IMR-90 (cell line): ENCODE results near the gene TIAM1. TPM values are rescaled to one million over a fixed set of nuclear protein-coding genes. Genes with fewer than 3 reads are reported as not detected.
A peak's percentile ranks its signal among the peaks of the same experiment; 100 is the strongest.

Experiments
- ATAC-seq: fragments of 200-7000 bp; cut with Tn5 transposase; 2 replicates; pipeline ENCODE4 v1.9.1; 2020; ENCODE audit warnings: low read depth, mild to moderate bottlenecking, moderate library complexity
- BruUV-seq: library from RNA; stranded (reverse); fragments of 400-500 nt; replicated peaks from 2 replicates; lab custom pipeline; 2021; lab: Mats Ljungman, UMichigan
- CTCF ChIA-PET: fragments of 300-600 bp; formaldehyde crosslinking; extraction: SDS; loops from one replicate; lab custom pipeline; 2021; ENCODE audit warnings: antibody characterized with exemption; lab: Yijun Ruan, JAX
- POLR2A ChIA-PET: fragments of 300-600 bp; sonication (Branson Sonifier 250); formaldehyde crosslinking; loops from one replicate; lab custom pipeline; 2022; ENCODE audit warnings: antibody characterized with exemption; ENCODE audit not compliant: unreplicated experiment; lab: Charles Lee
- DNase-seq: peaks from one replicate; pipeline ENCODE4 v3.0.0; 2013
- H2AFZ ChIP-seq: replicated peaks from 2 replicates; pipeline ENCODE3; 2013; ENCODE audit warnings: low read length, mild to moderate bottlenecking; ENCODE audit not compliant: poor library complexity
- H2AK5ac ChIP-seq: 2 replicates; pipeline ENCODE4 v1.6.1; 2013; ENCODE audit warnings: low read depth, low read length, inconsistent platforms
- H2AK9ac ChIP-seq: replicated peaks from 2 replicates; pipeline ENCODE3; 2013; ENCODE audit warnings: mild to moderate bottlenecking, low read depth, low read length, moderate library complexity; ENCODE audit not compliant: poor library complexity
- H2BK120ac ChIP-seq: 2 replicates; pipeline ENCODE4 v1.6.1; 2013; ENCODE audit warnings: low read depth, low read length, inconsistent platforms
- H2BK15ac ChIP-seq: 3 replicates; pipeline ENCODE4 v1.6.1; 2013; ENCODE audit warnings: low read depth, low read length, inconsistent platforms
- H2BK20ac ChIP-seq: 2 replicates; pipeline ENCODE4 v1.6.1; 2013; ENCODE audit warnings: low read depth, mild to moderate bottlenecking, inconsistent platforms, low read length, moderate library complexity
- H2BK5ac ChIP-seq: 2 replicates; pipeline ENCODE4 v1.6.1; 2013; ENCODE audit warnings: mild to moderate bottlenecking, low read depth, low read length, inconsistent platforms; ENCODE audit not compliant: poor library complexity, severe bottlenecking
- H3K14ac ChIP-seq: replicated peaks from 2 replicates; pipeline ENCODE4 v1.6.1; 2013; ENCODE audit warnings: low read depth, low read length, inconsistent platforms
- H3K18ac ChIP-seq: 2 replicates; pipeline ENCODE4 v1.6.1; 2013; ENCODE audit warnings: low read depth, low read length, control low read depth
- H3K23ac ChIP-seq: 2 replicates; pipeline ENCODE4 v1.6.1; 2013; ENCODE audit warnings: low read depth, low read length, inconsistent platforms
- H3K27ac ChIP-seq: 2 replicates; pipeline ENCODE4 v1.5.1; 2013; ENCODE audit warnings: mild to moderate bottlenecking, control low read depth, low read length; ENCODE audit not compliant: insufficient read depth
- H3K27me3 ChIP-seq: 2 replicates; pipeline ENCODE4 v1.6.1; 2013; ENCODE audit warnings: low read length; ENCODE audit not compliant: control insufficient read depth, insufficient read depth
- H3K36me3 ChIP-seq: 2 replicates; pipeline ENCODE4 v1.6.1; 2013; ENCODE audit warnings: low read length, mixed read lengths; ENCODE audit not compliant: control insufficient read depth, insufficient read depth
- H3K4ac ChIP-seq: 2 replicates; pipeline ENCODE4 v1.6.1; 2013; ENCODE audit warnings: low read depth, low read length, inconsistent platforms
- H3K4me1 ChIP-seq: 2 replicates; pipeline ENCODE4 v1.6.1; 2013; ENCODE audit warnings: low read length, mixed read lengths; ENCODE audit not compliant: control insufficient read depth, insufficient read depth
- H3K4me2 ChIP-seq: 2 replicates; pipeline ENCODE4 v1.6.1; 2013; ENCODE audit warnings: low read depth, mild to moderate bottlenecking, control low read depth, low read length, moderate library complexity
- H3K4me3 ChIP-seq: 2 replicates; pipeline ENCODE4 v1.5.1; 2013; ENCODE audit warnings: low read depth, mild to moderate bottlenecking, control low read depth, low read length, moderate library complexity; ENCODE audit not compliant: insufficient read depth
- H3K56ac ChIP-seq: 2 replicates; pipeline ENCODE4 v1.6.1; 2013; ENCODE audit warnings: low read length, inconsistent platforms; ENCODE audit not compliant: insufficient read depth; ENCODE audit errors: extremely low read depth
- H3K79me1 ChIP-seq, 2 experiments: 2 replicates each; pipeline ENCODE4 v1.6.1; 2013; ENCODE audit warnings: low read length in 2 of 2, inconsistent platforms in 1 of 2, low read depth in 1 of 2
- H3K9ac ChIP-seq: 2 replicates; pipeline ENCODE4 v1.6.1; 2013; ENCODE audit warnings: low read depth, low read length, control low read depth
- H3K9me1 ChIP-seq: 2 replicates; pipeline ENCODE4 v1.6.1; 2013; ENCODE audit warnings: low read length, inconsistent platforms; ENCODE audit not compliant: insufficient read depth
- H3K9me3 ChIP-seq: 2 replicates; pipeline ENCODE4 v1.6.1; 2013; ENCODE audit warnings: low read length; ENCODE audit not compliant: control insufficient read depth, insufficient read depth
- H4K20me1 ChIP-seq: 2 replicates; pipeline ENCODE4 v1.6.1; 2013; ENCODE audit warnings: low read length, inconsistent platforms; ENCODE audit not compliant: insufficient read depth
- H4K5ac ChIP-seq: 2 replicates; pipeline ENCODE4 v1.6.1; 2013; ENCODE audit warnings: mild to moderate bottlenecking, low read depth, low read length, control low read depth
- H4K8ac ChIP-seq, 2 experiments: 2 replicates each; pipeline ENCODE4 v1.6.1; 2013; ENCODE audit warnings: low read depth in 2 of 2, low read length in 2 of 2, control low read depth in 1 of 2, inconsistent platforms in 1 of 2
- H4K91ac ChIP-seq: 2 replicates; pipeline ENCODE4 v1.6.1; 2013; ENCODE audit warnings: low read depth, low read length, inconsistent platforms; ENCODE audit not compliant: insufficient read depth
- CEBPB ChIP-seq: IDR thresholded peaks from 2 replicates; pipeline ENCODE4 v1.6.1; 2012; ENCODE audit warnings: low read depth, low read length, improper control_type of control experiment
- CHD1 ChIP-seq: IDR thresholded peaks from 2 replicates; pipeline ENCODE4 v1.6.1; 2012; ENCODE audit warnings: low read depth, low read length, improper control_type of control experiment
- MAFK ChIP-seq: IDR thresholded peaks from 2 replicates; pipeline ENCODE4 v1.6.1; 2012; ENCODE audit warnings: low read depth, low read length, improper control_type of control experiment
- MAZ ChIP-seq: IDR thresholded peaks from 2 replicates; pipeline ENCODE4 v1.6.1; 2012; ENCODE audit warnings: low read depth, mild to moderate bottlenecking, low read length, improper control_type of control experiment, moderate library complexity, borderline replicate concordance
- RAD21 ChIP-seq: IDR thresholded peaks from 2 replicates; pipeline ENCODE4 v1.6.1; 2012; ENCODE audit warnings: low read length, improper control_type of control experiment
- SMC3 ChIP-seq: fragments of 150-350 bp; IDR thresholded peaks from 2 replicates; pipeline ENCODE4 v1.6.1; 2016; ENCODE audit warnings: low read depth, mild to moderate bottlenecking, antibody characterized with exemption, low read length, moderate library complexity
- WGBS, 2 experiments: methylation state at CpG; one replicate each; pipeline versions ENCODE4 v1.1.5 to v1.1.7; 2013; ENCODE audit warnings: missing lambda C conversion rate in 2 of 2; ENCODE audit not compliant: insufficient read length in 1 of 2; ENCODE audit errors: extremely low coverage in 2 of 2; 5-methylcytosine and 5-hydroxymethylcytosine counted together
- dilution Hi-C: fragments of 300-500 bp; cut with HindIII; formaldehyde crosslinking; loops from one replicate; pipeline ENCODE4 v1.14.3; 2018; ENCODE audit warnings: low sequenced_read_pairs; ENCODE audit not compliant: unreplicated experiment
- in situ Hi-C: fragments of 300-500 bp; cut with MboI; formaldehyde crosslinking; loops from 3 replicates; pipeline ENCODE4 v1.14.3; 2019; ENCODE audit warnings: low sequenced_read_pairs, inconsistent platforms, mixed read lengths
- intact Hi-C: fragments of 100-400 bp; cut with micrococcal nuclease; formaldehyde crosslinking; loops from 2 replicates; pipeline ENCODE4 v1.10.0; 2022
- polyA plus RNA-seq, 3 experiments: library from polyadenylated mRNA; depleted of rRNA; stranded (reverse); fragments of >200 nt; gene quantifications; 2 replicates each; pipeline ENCODE4 v1.2.3, GENCODE V29; 2012; ENCODE audit warnings: low replicate concordance in 1 of 3
- total RNA-seq: library from RNA; depleted of rRNA; stranded (reverse); fragments of >200 nt; gene quantifications from 2 replicates; pipeline ENCODE4 v1.2.3, GENCODE V29; 2012
- TF ChIP-seq, protein P1 (sequence below): fragments of 150-350 bp; IDR thresholded peaks from 2 replicates; pipeline ENCODE4 v1.6.1; 2016; ENCODE audit warnings: low read depth, mild to moderate bottlenecking, low read length, moderate library complexity, borderline replicate concordance
- TF ChIP-seq, protein P2 (sequence below): conservative IDR thresholded peaks from 2 replicates; pipeline ENCODE4 v1.5.1; 2012; ENCODE audit warnings: mild to moderate bottlenecking, low read depth, low read length, improper control_type of control experiment
- TF ChIP-seq, protein P3 (sequence below): fragments of 150-350 bp; IDR thresholded peaks from 2 replicates; pipeline ENCODE4 v1.6.1; 2017; ENCODE audit warnings: mild to moderate bottlenecking, antibody characterized with exemption, low read length, low read depth

Gene TIAM1
- total and polyA plus RNA-seq, 2 of the 4 experiments (the other 2 are of a cell fraction), result 2.9 to 9.3 TPM

GRCh38 chr21:31198575-31198974, 145.5 kb downstream of the TIAM1 start:
- H3K18ac ChIP-seq, result no peak overlapping the region
- H3K27ac ChIP-seq, result no peak overlapping the region
- H2BK20ac ChIP-seq, result no peak overlapping the region
- no TSS peak for BruUV-seq
- TF ChIP-seq, protein P1, sequence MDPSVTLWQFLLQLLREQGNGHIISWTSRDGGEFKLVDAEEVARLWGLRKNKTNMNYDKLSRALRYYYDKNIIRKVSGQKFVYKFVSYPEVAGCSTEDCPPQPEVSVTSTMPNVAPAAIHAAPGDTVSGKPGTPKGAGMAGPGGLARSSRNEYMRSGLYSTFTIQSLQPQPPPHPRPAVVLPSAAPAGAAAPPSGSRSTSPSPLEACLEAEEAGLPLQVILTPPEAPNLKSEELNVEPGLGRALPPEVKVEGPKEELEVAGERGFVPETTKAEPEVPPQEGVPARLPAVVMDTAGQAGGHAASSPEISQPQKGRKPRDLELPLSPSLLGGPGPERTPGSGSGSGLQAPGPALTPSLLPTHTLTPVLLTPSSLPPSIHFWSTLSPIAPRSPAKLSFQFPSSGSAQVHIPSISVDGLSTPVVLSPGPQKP, result no peak
- TF ChIP-seq, protein P2, sequence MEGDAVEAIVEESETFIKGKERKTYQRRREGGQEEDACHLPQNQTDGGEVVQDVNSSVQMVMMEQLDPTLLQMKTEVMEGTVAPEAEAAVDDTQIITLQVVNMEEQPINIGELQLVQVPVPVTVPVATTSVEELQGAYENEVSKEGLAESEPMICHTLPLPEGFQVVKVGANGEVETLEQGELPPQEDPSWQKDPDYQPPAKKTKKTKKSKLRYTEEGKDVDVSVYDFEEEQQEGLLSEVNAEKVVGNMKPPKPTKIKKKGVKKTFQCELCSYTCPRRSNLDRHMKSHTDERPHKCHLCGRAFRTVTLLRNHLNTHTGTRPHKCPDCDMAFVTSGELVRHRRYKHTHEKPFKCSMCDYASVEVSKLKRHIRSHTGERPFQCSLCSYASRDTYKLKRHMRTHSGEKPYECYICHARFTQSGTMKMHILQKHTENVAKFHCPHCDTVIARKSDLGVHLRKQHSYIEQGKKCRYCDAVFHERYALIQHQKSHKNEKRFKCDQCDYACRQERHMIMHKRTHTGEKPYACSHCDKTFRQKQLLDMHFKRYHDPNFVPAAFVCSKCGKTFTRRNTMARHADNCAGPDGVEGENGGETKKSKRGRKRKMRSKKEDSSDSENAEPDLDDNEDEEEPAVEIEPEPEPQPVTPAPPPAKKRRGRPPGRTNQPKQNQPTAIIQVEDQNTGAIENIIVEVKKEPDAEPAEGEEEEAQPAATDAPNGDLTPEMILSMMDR, result peak; percentile 77
- no peak for TF ChIP-seq MAFK
- no peak for TF ChIP-seq MAZ
- TF ChIP-seq, protein P3, sequence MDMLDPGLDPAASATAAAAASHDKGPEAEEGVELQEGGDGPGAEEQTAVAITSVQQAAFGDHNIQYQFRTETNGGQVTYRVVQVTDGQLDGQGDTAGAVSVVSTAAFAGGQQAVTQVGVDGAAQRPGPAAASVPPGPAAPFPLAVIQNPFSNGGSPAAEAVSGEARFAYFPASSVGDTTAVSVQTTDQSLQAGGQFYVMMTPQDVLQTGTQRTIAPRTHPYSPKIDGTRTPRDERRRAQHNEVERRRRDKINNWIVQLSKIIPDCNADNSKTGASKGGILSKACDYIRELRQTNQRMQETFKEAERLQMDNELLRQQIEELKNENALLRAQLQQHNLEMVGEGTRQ, result no peak
- peak; percentile 76 for TF ChIP-seq RAD21
- TF ChIP-seq CEBPB, result no peak
- TF ChIP-seq CHD1, result no peak
- peak; percentile 91 for TF ChIP-seq SMC3
- H2BK120ac ChIP-seq, result no peak overlapping the region
- H3K4ac ChIP-seq, result no peak overlapping the region
- no peak overlapping the region for H3K14ac ChIP-seq
- POLR2A ChIA-PET, result no interaction called here
- CTCF ChIA-PET, result interaction anchor here (0.7 to 1.4 kb wide), 8 partner anchors 9 to 414 kb away, joined by 3 to 10 read pairs (median 4); partner anchors contain the start of gene TIAM1
- ATAC-seq (peak; percentile 64), DNase-seq (peak; percentile 62)
- no peaks in the 10 kb centered on the region for H4K20me1 ChIP-seq
- H4K8ac ChIP-seq, result no peak overlapping the region
- no peak overlapping the region for H2AFZ ChIP-seq
- H4K5ac ChIP-seq, result no peak overlapping the region
- in situ Hi-C loops (loop anchor here (5.0 kb wide), 1 partner anchor 384 kb away; no protein-coding TSS in a partner anchor), dilution Hi-C loops (no loop called here), intact Hi-C loops (loop anchor here (1.0 to 2.0 kb wide), 3 partner anchors 148 to 406 kb away; no protein-coding TSS in a partner anchor)
- peaks cover 2% of the 10 kb centered on the region; the same call in 1 of the 2 replicates for H3K4me1 ChIP-seq
- no peaks in the 10 kb centered on the region for H3K9me1 ChIP-seq
- H2AK5ac ChIP-seq, result no peak overlapping the region
- no peaks in the 10 kb centered on the region for H3K79me1 ChIP-seq
- no peak overlapping the region for H3K4me2 ChIP-seq
- no peaks in the 10 kb centered on the region for H3K36me3 ChIP-seq
- no peak overlapping the region for H2BK5ac ChIP-seq
- no peaks in the 10 kb centered on the region for H3K27me3 ChIP-seq
- no peaks in the 10 kb centered on the region for H3K9me3 ChIP-seq
- H4K91ac ChIP-seq, result no peak overlapping the region
- no CpG with 5 or more reads among the region's 4 CpGs for WGBS, 2 experiments
- no peak overlapping the region for H2BK15ac ChIP-seq
- H3K56ac ChIP-seq, result no peak overlapping the region
- no peak overlapping the region for H2AK9ac ChIP-seq
- no peak overlapping the region for H3K9ac ChIP-seq
- no peak overlapping the region for H3K4me3 ChIP-seq
- H3K23ac ChIP-seq, result no peak overlapping the region
